GM21381 (cell line): ENCODE data around the gene SMARCA4.
A peak's percentile ranks its signal among the peaks of the same experiment; 100 is the strongest.
"Not testable (repeated sequence)": the region's sequence is repeated elsewhere in the genome, so short reads cannot be mapped to it uniquely, and the experiment has no call there.

ENCODE experiments used
- ATAC-seq: cut with Tn5 transposase; IDR thresholded peaks from one replicate; pipeline ENCODE4 v1.9.1; 2021; ENCODE audit warnings: mild to moderate bottlenecking, moderate library complexity; ENCODE audit not compliant: unreplicated experiment

SMARCA4 gene

GRCh38 chr19:10928563-10929401 lies 32.0 kb upstream of the SMARCA4 start, which contains the start of the genes TIMM29 and YIPF2:
Gene TIMM29 (plus strand): TSS chr19:10928811. CDS start chr19:10928823, 12 bp downstream.
Gene YIPF2 (minus strand): TSS chr19:10928639. CDS start chr19:10928410, 229 bp downstream.
- ATAC-seq = peak; percentile 76

GRCh38 chr19:10929402-10929794 lies 31.4 kb upstream of the SMARCA4 start:
- ATAC-seq = no peak

DNA sequence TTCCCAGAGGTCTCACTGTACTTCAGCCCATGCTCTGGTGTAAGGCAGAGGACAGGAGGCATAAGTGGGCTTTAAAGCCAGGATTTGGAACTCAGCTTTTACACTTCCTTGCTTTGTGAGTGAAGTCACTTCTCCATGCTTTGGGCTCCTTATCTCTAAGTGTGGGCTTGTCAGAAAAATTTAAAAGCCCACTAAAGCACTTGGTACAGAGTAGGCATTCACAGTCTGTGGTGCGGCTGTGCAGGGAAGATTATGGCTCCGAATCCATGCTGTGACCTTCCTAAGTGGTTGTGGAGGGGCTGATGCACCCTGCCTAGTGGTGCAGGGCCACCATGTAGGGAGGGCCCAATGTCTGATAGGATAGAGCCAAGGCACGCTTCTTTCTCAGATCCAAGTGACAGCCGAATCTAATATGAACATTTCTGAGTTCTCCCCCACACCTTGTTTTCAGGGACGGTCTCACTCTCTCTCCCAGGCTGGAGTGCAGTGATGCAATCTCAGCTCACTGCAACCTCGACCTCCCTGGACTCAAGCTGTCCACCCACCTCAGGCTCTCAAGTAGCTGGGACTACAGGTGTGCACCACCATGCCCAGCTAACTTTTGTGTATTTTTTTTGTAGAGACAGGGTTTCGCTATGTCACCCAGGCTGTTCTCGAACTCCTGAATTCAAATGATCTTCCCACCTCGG lies 25.3 kb upstream of the SMARCA4 start:
- ATAC-seq = no peak

DNA sequence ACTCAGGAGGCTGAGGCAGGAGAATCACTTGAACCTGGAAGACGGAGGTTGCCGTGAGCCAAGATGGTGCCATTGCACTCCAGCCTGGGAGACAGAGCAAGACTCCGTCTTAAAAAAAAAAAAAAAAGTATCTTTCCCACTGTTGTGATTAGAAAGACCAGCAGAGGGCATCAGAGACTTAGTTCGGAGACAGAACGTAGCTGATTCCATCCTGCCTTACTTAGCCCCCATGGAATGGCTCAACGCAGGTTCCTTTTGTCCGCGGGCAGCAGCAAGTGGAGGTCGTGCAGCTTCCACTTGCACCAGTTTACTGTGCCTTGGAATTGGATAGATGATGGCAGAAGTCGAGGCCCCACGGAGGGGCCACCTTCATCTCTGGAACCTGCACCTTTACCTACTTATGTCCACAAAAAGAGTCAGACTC lies 24.2 kb upstream of the SMARCA4 start:
- no peak for ATAC-seq

DNA sequence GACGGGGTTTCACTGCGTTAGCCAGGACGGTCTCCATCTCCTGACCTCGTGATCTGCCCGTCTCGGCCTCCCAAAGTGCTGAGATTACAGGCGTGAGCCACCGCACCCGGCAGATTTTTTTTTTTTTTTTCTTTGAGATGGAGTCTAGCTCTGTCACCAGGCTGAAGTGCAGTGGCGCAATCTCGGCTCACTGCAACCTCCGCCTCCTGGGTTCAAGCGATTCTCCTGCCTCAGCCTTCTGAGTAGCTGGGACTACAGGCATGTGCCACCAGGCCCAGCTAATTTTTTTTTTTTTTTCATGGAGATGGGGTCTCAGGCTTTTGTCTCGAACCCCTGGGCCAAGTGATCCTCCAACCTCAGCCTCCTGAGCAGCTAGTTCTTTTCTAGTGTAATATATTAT lies 19.2 kb upstream of the SMARCA4 start:
- ATAC-seq = not testable (repeated sequence)

DNA sequence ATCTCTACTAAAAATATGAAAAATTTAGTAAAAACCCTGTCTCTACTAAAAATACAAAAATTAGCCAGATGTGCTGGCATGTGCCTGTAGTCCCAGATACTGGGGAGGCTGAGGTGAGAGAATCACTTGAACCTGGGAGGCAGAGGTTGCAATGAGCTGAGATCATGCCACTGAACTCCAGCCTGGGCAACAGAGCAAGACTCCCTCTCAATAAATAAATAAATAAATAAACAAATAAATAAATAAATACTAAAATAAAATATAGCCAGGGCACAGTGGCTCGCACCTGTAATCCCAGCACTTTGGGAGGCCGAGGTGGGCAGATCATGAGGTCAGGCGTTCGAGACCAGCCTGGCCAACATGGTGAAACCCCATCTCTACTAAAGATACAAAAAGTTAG lies 17.4 kb upstream of the SMARCA4 start:
- ATAC-seq = not testable (repeated sequence)

GRCh38 chr19:10945264-10945663 lies 15.6 kb upstream of the SMARCA4 start:
- ATAC-seq = no peak

DNA sequence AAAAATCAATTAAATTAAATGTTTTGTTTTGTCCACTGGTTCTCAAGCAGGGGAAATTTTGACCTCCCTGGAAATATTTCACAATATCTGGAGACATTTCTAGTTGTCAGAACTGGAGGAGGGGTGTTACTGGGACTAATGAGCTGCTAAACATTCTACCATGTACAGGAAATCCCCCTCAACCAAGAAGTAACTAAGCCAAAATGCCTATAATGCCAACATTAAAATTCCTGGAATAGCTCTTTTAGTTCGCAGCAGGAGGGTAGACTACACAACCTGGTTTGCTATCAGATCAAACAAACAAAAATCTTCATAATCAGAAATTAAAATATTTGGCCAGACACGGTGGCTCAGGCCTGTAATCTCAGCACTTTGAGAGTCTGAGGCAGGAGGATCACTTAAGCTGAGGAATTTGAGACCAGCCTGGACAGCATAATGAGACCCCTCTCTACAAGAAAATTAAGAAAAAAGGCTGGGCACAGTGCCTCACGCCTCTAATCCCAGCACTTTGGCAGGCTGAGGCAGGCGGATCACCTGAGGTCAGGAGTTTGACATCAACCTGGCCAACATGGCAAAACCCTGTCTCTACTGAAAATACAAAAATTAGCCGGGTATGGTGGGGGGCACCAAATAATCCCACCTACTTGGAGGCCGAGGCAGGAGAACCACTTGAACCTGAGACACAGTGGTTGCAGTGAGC lies 13.7 kb upstream of the SMARCA4 start:
- no peak for ATAC-seq

DNA sequence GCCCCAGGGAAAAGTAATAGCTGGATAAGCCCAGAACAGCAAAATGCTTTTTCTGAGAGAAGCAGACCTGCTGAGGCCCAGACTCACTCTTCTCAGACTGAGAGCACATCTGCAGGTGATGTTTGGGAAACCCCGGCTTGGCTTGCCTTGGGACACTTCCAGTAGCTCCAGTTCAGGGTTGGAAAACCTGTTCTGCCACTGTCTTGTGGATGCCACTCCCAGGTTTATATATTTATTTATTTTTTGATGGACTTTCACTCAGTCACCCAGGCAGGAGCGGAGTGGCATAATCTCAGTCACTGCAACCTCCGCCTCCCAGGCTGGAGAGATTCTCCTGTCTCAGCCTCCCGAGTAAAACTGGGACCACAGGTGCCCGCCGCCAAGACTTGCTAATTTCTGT lies 8.0 kb upstream of the SMARCA4 start:
- no peak for ATAC-seq

GRCh38 chr19:10959277-10959968 lies 1.4 kb upstream of the SMARCA4 start:
- ATAC-seq = not testable (repeated sequence)

GRCh38 chr19:10961073-10961860 lies 437 bp downstream of the SMARCA4 start:
- peak; percentile 30 for ATAC-seq

- ATAC-seq = no peak
Measured at GRCh38 chr19:10962863-10963262, 2.0 kb downstream of the SMARCA4 start.

DNA sequence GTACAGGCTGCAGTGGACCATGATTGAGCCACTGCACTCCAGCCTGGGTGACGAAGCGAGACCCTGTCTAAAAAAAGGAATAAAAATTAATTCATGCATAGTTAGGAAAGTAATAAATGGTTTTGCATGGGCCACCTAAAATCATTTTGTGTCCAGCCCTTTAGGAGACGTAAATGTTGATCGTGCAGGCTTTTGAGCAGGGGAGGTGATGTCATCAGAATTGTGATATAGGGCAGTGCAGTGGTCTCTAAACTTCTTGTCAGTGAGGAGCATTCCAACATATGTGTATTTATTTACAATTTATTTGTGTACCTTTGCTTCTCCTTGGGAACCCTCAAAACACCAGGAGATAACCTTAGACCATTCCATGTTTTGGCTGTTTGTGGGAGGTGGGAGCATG lies 3.0 kb downstream of the SMARCA4 start:
- ATAC-seq = no peak

- ATAC-seq = no peak
Measured at GRCh38 chr19:10964903-10965302, 4.1 kb downstream of the SMARCA4 start.

DNA sequence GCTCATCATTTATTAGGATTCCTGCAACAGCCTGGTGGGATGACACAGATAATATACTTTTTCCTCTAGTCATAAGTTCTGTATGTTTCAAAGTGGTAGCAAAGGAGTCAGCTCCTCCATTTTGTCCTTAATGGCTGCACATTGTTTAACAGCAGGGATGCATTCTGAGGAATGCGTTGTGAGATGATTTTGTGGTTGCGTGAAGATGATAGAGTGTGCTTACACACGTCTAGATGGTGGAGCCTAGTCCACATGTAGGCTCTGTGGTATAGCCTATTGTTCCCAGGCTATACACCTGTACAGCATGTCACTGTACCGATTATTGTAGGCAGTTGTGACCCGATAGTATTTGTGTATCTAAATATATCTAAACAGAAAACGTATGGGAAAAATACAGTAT lies 4.6 kb downstream of the SMARCA4 start:
- no peak for ATAC-seq

DNA sequence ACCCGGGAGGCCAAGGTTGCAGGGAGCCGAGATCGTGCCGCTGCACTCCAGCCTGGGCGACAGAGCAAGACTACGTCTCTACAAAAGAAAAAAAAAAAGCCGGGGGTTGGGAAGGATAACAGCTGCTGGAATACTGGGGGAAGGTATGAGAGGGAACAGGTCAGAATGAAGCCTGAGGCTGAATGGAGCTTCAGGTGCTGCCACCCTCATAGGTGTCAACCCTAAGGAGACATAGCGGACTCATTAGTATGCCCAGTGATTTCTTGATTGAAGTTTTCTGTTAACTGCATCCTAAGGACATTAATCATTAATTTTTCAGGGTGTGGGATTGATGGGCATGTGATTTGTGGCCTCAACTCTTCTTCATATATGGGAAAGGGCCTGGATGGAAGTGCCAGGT lies 6.0 kb downstream of the SMARCA4 start:
- no peak for ATAC-seq

- ATAC-seq = no peak
Measured at GRCh38 chr19:10968527-10969135, 7.8 kb downstream of the SMARCA4 start.

- ATAC-seq = no peak
Measured at GRCh38 chr19:10971107-10971726, 10.4 kb downstream of the SMARCA4 start.
